Measurements from ENCODE around the gene C14orf180. TPM values are rescaled to one million over a fixed set of nuclear protein-coding genes. Genes with fewer than 3 reads are reported as not detected.

The C14orf180 gene
- total and polyA plus RNA-seq, 2 donors (not counting 1 experiment from before 2014, with no cell fraction given): not detected

- H3K27ac ChIP-seq (ENCODE audit: insufficient read depth, low read length): no peak overlapping the region
- no peak for DNase-seq (ENCODE audit: low read depth in 2 of 2)
Observed at GRCh38 chr14:104582662-104583061, 3.1 kb downstream of the C14orf180 start.

DNA sequence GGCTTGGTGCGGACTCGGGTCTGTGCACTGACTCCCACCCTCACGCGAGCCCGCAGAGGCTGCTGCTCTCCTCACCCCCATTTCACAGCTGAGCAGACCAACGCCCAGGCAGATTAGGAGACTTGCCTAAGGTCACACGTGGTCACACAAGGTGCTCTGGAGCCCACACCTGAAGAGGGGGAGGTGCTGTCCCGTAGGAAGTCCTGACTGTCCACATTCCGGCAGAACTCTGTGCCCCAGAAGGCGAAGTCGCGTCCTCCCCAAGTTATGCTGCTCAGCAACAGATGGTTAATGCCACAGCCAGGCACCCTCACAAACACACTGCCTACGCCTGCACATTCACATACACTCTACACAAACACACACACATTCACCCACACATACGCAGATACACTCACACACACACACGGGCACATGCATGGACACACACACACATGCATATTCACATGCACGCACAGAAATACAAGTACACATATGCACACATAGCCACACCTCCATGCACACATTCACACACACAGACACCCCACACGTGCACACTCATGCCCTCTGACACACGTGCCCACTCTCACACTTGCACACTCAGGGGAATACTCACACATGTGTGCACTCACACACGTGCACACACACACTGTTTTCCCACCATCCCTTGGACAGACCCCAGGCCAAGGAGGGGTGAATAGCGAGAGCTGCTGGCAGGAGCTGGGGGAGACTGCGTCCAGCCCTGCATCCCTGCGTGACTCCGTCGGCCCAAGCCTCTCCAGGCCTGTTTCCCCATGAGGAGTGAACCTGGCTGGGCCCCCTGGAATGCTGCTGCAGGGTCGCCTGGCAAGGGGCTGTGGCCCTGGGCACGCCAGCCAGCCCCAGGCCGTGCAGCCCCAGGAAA, 4.1 kb downstream of the C14orf180 start:
- Histone ChIP-seq H3K9me3 (ENCODE audit: control insufficient read depth, insufficient read depth, low read depth, low read length) (no peaks in the 10 kb centered on the region), H2AFZ (ENCODE audit: low read length) (no peak overlapping the region), H3K4me3 (replicated peaks in 1 of 4; ENCODE audit: control extremely low read depth in 1 of 4, insufficient read depth in 1 of 4, low read depth in 3 of 4, low read length in 4 of 4) (no peak overlapping the region), H3K4me2 (ENCODE audit: extremely low read depth, insufficient read depth, low read length) (no peak overlapping the region), H3K36me3 (ENCODE audit: control insufficient read depth, insufficient read depth, low read length) (no peaks in the 10 kb centered on the region), H3K9ac (ENCODE audit: insufficient read depth, low read length) (no peak overlapping the region), H3K4me1 (ENCODE audit: control insufficient read depth, extremely low read depth, insufficient read depth, low read length) (no peaks in the 10 kb centered on the region), H3K79me2 (ENCODE audit: control insufficient read depth, insufficient read depth, low read length) (no peaks in the 10 kb centered on the region), H3K27me3 (ENCODE audit: control insufficient read depth, insufficient read depth, low read length) (no peaks in the 10 kb centered on the region), H4K20me1 (ENCODE audit: control insufficient read depth, extremely low read depth, insufficient read depth, low read length) (no peaks in the 10 kb centered on the region), H3K27ac (ENCODE audit: insufficient read depth, low read length) (no peak overlapping the region)
- DNase-seq (ENCODE audit: low read depth in 2 of 2): no peak
- TF ChIP-seq EZH2 (IDR thresholded peaks at IDR 0.05; ENCODE audit: low read length, missing control alignments) (no peak), CTCF (conservative IDR thresholded peaks at IDR 0.05 in 1 of 2, IDR thresholded peaks at IDR 0.05 in 1 of 2; ENCODE audit: low read depth in 1 of 2, low read length in 2 of 2) (no peak)

More at GRCh38 chr14:104582662-104583061, 3.1 kb downstream of the C14orf180 start:
- Histone ChIP-seq H3K27me3 (ENCODE audit: control insufficient read depth, insufficient read depth, low read length) (no peaks in the 10 kb centered on the region), H3K79me2 (ENCODE audit: control insufficient read depth, insufficient read depth, low read length) (no peaks in the 10 kb centered on the region), H3K4me2 (ENCODE audit: extremely low read depth, insufficient read depth, low read length) (no peak overlapping the region), H4K20me1 (ENCODE audit: control insufficient read depth, extremely low read depth, insufficient read depth, low read length) (no peaks in the 10 kb centered on the region), H3K4me1 (ENCODE audit: control insufficient read depth, extremely low read depth, insufficient read depth, low read length) (no peaks in the 10 kb centered on the region), H3K9ac (ENCODE audit: insufficient read depth, low read length) (no peak overlapping the region), H3K4me3 (replicated peaks in 1 of 4; ENCODE audit: control extremely low read depth in 1 of 4, insufficient read depth in 1 of 4, low read depth in 3 of 4, low read length in 4 of 4) (no peak overlapping the region), H3K9me3 (ENCODE audit: control insufficient read depth, insufficient read depth, low read depth, low read length) (no peaks in the 10 kb centered on the region), H2AFZ (ENCODE audit: low read length) (no peak overlapping the region), H3K36me3 (ENCODE audit: control insufficient read depth, insufficient read depth, low read length) (no peaks in the 10 kb centered on the region)
- no peak for TF ChIP-seq CTCF (conservative IDR thresholded peaks at IDR 0.05 in 1 of 2, IDR thresholded peaks at IDR 0.05 in 1 of 2; ENCODE audit: low read depth in 1 of 2, low read length in 2 of 2)
- no peak for TF ChIP-seq EZH2 (IDR thresholded peaks at IDR 0.05; ENCODE audit: low read length, missing control alignments)

DNA sequence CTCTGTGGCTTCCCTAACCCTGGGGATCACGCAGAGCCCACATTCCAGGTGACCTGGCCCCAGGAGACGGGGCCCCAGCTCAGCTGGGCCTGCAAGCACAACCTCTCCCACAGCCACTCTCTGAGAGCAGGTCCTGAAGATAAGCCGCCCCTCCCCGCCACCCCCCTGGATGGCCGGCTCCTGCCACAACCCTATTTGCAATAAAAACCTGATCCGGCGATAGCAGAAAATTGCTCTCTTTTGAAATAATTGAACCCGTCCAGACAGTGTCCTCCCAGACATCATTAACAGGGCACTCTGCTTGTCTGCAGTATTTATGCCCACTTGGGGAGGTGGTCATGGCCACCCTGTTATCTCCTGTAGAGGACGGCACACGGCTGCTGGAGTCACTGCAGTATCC, 5.0 kb downstream of the C14orf180 start:
- Histone ChIP-seq H2AFZ (ENCODE audit: low read length) (no peak overlapping the region), H3K4me1 (ENCODE audit: control insufficient read depth, extremely low read depth, insufficient read depth, low read length) (no peaks in the 10 kb centered on the region), H3K79me2 (ENCODE audit: control insufficient read depth, insufficient read depth, low read length) (no peaks in the 10 kb centered on the region), H4K20me1 (ENCODE audit: control insufficient read depth, extremely low read depth, insufficient read depth, low read length) (no peaks in the 10 kb centered on the region), H3K4me3 (replicated peaks in 1 of 4; ENCODE audit: control extremely low read depth in 1 of 4, insufficient read depth in 1 of 4, low read depth in 3 of 4, low read length in 4 of 4) (no peak overlapping the region), H3K27ac (ENCODE audit: insufficient read depth, low read length) (no peak overlapping the region), H3K27me3 (ENCODE audit: control insufficient read depth, insufficient read depth, low read length) (no peaks in the 10 kb centered on the region), H3K9me3 (ENCODE audit: control insufficient read depth, insufficient read depth, low read depth, low read length) (no peaks in the 10 kb centered on the region), H3K36me3 (ENCODE audit: control insufficient read depth, insufficient read depth, low read length) (no peaks in the 10 kb centered on the region), H3K9ac (ENCODE audit: insufficient read depth, low read length) (no peak overlapping the region), H3K4me2 (ENCODE audit: extremely low read depth, insufficient read depth, low read length) (no peak overlapping the region)
- DNase-seq (ENCODE audit: low read depth in 2 of 2): no peak
- no peak for TF ChIP-seq CTCF (conservative IDR thresholded peaks at IDR 0.05 in 1 of 2, IDR thresholded peaks at IDR 0.05 in 1 of 2; ENCODE audit: low read depth in 1 of 2, low read length in 2 of 2)
- TF ChIP-seq EZH2 (IDR thresholded peaks at IDR 0.05; ENCODE audit: low read length, missing control alignments): no peak
